ENCODE measurements around the gene CCDC54.

DNA sequence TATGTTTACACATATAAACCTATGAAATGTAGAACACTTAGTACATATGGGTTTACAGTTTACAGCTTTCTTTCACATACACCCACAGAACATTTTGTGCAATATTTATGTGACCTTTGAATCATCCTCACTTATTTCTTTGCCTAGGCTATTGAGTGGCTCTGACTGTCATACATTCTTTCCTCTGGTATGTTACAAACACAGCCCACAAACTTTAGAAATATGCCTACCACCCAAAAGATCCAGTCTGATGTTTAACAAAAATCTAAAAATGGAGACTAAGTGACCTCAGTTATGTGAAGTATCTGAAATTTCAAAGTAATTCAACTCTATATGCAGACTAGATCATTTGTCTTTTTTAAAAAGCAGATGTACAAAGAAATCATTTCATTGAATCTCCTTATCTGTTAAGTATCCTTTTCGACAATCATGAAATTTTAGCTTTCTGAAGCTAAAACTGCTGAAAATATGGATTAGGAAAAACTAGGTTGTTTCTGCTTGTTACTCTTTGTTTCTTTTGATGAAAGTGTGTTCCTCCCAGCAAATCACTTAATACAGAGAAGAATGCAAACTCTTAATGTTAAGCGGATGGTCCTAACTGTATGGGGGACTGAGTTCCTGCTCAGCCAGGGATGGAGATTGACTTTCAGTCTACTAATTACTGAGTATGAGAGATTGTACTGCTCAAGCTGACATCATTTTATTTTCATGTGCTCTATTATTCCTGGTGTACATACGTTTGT lies 27.7 kb downstream of the CCDC54 start:
- TF ChIP-seq, protein P1, sequence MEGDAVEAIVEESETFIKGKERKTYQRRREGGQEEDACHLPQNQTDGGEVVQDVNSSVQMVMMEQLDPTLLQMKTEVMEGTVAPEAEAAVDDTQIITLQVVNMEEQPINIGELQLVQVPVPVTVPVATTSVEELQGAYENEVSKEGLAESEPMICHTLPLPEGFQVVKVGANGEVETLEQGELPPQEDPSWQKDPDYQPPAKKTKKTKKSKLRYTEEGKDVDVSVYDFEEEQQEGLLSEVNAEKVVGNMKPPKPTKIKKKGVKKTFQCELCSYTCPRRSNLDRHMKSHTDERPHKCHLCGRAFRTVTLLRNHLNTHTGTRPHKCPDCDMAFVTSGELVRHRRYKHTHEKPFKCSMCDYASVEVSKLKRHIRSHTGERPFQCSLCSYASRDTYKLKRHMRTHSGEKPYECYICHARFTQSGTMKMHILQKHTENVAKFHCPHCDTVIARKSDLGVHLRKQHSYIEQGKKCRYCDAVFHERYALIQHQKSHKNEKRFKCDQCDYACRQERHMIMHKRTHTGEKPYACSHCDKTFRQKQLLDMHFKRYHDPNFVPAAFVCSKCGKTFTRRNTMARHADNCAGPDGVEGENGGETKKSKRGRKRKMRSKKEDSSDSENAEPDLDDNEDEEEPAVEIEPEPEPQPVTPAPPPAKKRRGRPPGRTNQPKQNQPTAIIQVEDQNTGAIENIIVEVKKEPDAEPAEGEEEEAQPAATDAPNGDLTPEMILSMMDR (IDR thresholded peaks at IDR 0.05): no peak
- TF ChIP-seq POLR2A (IDR thresholded peaks at IDR 0.05): no peak

Data from lower leg skin (tissue), 3 donors.